HG03378 (cell line): ENCODE results near the gene MEF2C.
A peak's percentile ranks its signal among the peaks of the same experiment; 100 is the strongest.

ENCODE experiments used
- ATAC-seq: cut with Tn5 transposase; IDR thresholded peaks from one replicate; pipeline ENCODE4 v1.9.1; 2021; ENCODE audit warnings: mild to moderate bottlenecking, moderate library complexity; ENCODE audit not compliant: unreplicated experiment

Gene MEF2C

DNA sequence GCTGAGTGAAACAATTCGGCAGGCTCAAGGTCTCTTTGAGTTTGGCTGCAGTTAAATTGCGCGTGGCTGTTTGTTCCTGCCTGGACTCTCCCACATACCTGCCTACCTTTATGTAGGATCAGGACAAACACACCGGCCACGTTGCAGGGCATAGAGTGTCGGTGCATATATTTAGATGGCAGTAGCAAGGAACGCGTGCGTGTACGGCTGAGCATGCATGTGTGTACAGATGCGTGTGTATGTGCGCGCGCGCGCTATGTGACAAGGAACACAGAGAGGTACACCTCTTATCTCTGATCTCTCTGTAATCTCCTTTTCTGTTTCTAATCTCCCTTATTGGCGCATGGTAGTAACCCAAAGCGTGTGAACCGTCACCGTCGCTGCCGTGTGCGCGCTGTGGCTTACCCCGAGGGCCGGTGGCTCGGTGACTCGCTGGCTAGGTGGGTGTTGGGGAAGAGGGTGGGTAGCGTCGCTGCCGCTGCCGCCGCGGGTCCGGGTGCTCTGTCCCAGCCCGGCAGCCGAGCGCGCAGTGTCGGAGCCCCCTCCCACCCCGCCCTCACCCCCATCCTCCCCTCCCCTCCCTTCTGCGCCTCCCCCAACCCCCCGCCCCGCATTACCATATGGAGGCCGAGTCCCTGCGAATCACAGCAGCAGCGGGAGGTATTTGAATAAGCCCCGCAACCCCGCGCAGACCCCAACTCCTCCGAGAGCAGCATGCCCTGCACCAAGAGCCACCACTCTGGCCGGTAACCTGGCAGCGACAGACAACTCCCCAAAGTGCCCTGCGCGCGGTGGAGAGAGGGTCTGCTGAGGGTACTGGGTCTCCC, 204.8 kb downstream of the MEF2C start:
- ATAC-seq: no peak

DNA sequence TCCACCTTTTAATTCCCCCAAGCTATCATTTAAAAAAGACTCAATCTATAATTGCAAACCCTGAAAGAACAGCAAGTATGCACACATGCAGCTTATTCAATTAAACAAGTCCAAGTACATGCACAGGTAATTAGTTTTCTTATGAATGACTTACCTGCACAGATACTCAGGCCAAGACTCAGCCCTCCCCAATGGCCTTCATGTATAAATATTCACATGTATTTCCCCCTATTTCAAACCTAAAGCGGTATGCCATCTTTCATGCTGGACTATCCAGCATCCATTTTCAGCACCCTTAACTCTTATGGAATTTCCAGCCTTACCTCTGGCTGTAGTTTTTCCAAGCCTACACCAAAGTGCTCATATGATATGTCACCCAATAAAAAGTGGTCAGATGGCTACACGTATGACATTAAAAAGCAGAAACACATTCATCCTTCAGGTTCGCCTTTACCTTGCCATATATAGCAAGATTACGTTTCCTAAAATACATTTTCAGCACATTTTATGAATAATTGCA, 205.5 kb downstream of the MEF2C start:
- no peak for ATAC-seq

DNA sequence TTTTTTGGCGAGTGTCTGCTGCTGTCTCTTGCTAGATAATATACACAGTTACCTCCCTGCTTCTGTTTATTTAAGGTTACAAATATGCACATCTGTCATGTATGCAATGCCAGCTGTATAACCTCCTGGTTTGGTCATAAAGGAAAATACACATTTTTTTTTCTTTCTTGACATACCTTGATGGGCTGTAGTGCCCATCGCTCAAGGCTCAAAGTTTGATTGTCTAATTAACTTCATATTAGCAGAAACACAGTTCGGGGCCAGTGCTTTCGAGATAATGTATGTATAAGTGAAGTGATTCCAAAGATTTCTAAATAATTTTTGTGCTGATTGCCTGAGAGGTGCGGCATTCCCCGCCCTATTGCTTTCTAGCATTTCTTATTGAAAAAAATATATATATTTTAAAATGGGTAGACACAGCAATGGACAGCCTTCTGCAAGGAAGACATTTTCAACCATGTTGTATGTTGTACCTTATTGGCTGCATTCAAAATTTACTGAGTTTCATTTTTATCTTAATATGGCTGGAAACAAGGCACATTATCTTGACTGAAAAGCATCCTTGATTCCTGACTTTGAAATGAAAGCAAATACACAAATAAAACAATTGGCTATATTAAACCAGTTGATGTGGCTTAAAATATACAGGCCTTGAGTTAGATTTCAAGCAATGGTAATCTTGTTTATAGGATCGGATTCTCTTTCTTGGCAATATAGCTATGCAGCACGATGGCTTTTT, 206.2 kb downstream of the MEF2C start:
- no peak for ATAC-seq

DNA sequence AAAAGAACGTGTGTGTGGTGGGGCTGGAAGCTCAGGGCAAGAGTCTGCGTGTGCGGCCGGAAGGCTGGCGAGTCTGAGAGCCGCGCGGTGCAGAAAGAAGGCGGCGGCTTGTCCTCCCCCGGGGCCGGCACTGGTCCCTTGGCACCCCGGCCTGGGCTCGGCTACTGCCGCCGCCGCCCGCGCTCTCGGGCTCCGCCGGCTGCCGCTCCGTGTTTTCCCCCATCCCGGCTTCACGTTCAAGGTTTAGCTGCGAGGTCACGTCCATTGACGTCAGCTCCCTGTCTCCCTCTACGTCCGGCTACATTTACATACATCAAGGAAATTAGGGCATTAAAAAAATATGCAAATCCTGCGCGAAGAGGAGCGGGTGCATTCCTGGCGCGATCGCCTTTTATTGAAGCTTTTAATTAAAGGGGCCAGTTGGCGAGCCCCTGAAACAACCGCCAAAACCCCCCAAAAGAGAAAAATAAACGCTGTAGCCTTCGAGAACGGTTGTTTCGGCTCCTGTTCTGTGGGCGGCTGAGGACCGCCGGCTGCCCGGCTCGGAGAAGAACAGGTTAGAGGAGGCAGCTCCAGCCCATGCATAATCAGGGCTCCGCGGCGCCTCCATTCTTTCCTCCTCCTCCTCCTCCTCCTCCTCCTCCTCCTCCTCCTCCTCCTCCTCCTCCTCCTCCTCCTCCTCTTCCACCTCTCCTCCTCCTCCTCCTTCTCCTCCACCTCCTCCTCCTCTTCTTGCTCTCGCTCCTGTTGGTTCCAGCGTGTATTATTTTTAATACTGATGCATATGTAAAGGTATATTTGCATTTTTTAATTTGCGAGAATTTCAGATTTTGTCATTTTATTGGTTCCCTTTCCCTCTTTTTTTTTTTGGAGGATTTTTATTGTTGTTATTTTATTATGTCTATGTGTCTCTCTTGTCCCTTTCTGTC, 207.0 kb downstream of the MEF2C start:
- peak; percentile 41 for ATAC-seq

DNA sequence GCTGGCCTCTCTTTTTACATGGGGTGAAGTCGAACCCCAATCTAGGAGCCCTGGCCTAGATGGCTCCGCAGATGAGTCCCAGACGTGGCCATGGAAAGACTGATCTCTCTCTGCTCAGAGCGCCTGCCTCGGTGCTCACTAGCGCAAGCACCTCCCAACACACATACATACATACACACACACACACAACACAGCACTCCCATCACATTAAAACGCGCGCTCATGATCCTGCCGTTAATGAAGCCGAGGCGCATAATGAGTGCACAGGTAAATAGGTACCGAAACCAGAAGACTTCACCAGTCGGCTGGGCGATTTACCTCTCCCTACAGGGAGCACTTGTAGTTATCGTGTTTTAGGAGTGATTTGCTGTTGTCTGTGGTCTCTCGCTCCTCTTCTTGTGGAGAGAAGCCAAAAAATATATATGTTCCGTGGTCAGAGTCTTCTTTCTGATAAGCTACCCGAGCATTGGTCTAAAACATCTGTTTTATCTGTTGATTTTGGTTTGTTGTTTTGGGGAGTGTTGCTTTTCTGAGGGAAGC, 207.7 kb downstream of the MEF2C start:
- peak; percentile 22 for ATAC-seq

DNA sequence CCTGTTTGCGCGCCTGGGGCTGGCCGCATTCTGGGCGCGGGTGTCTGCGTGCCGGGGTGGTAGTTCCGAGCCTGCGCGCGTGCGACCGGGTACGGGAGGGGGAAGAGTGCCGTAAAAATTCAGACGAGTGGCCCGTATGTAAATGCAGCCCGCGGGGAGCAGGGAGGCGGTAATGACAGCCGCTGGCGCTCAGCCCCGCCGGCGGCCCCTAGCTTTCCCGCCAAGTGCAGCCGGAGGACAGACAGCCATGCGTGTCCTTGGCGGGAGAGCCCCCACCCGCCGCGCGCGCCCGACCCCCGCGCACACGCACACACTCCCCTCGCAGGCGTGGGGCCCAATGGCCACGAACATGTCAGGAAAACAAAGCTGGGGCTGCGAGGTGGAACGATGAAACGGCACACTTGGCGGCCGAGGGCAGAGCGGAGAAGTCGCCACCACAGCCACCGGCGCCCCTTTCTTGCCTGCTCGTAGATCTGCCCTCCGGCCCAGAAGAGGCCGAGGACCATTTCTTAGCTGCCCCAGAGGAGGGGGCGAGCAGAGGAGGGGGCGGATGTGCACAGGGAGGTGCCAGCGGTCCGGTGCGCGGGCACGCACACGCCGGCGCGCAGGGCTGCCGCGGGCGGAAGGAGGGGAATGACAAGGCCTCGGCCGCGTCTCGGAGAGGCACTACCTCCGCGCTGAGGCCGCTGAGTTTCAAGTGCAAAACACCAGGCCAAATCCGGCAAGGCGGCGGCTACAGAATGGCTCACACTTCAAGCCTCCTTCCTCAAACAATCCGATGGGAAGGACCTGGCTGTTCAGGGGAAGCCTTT, 208.4 kb downstream of the MEF2C start:
- peak; percentile 64 for ATAC-seq

DNA sequence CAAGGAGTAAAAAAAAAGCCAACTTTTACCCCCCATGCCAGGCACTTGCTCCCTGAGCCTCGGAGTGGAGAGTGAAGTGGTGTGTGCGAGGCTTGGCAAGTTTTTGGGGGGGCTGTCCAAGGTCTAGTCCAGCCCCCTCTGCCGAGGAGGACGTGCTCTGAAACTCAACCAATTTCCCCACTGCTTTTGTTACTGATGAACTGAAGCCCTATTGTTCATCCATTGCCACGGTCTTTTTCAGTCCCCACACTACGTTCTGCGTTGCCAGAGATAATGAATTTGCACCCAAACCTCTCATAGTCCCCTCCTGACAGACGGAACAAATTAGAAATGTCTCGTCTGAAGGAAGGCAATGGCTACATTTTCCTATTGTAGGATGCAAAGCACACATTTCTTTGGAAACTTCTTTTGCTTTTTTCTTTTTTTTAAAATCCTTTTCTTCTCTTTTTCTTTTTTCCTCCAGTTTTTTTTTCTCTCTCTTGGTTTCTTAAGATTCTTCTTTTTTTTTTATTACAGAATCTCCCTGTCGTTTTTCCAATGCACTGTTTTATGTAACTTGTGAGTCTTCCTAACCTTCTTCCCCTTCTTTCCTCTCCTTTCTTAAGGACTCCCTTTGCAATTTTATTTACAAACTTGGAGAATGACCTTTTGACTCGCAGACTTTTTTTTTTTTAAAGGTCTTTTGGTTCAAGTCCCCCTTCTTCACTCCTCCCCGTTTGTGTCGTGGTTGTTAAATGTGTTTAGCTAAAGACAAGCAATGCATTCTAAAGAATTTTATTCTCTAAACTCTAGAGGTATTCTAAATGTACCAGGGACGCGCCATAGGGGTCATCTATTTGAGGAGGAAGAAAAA, 209.5 kb downstream of the MEF2C start:
- ATAC-seq: no peak

DNA sequence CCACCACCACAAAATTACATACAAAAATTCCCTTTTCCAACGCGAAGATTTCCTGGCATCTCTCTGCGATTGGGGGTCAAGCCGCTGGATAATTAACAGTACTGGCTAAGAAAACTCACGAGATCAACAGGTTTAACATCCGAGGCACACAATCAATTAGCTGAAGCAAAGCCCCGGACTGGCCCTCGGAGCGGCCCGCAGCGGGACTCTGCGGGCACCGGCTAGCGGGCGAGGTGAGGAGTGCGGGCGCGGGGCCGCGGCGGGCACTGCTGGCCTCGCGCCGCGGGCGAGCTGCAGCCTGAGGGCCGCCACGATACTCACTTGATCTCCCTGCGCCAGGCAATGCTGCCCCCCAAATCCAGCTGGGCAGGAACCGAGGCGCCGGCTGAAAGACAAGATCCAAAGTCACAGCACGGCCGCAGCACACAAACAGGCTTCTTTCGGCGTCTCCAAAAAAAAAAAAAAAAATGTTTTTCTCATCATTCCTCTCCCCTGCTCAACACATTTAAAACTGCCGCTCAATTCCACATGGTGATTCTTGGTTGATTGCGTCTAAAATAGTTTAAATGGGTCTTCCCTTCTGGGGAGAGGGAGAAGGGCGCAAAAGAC, 210.2 kb downstream of the MEF2C start:
- no peak for ATAC-seq

DNA sequence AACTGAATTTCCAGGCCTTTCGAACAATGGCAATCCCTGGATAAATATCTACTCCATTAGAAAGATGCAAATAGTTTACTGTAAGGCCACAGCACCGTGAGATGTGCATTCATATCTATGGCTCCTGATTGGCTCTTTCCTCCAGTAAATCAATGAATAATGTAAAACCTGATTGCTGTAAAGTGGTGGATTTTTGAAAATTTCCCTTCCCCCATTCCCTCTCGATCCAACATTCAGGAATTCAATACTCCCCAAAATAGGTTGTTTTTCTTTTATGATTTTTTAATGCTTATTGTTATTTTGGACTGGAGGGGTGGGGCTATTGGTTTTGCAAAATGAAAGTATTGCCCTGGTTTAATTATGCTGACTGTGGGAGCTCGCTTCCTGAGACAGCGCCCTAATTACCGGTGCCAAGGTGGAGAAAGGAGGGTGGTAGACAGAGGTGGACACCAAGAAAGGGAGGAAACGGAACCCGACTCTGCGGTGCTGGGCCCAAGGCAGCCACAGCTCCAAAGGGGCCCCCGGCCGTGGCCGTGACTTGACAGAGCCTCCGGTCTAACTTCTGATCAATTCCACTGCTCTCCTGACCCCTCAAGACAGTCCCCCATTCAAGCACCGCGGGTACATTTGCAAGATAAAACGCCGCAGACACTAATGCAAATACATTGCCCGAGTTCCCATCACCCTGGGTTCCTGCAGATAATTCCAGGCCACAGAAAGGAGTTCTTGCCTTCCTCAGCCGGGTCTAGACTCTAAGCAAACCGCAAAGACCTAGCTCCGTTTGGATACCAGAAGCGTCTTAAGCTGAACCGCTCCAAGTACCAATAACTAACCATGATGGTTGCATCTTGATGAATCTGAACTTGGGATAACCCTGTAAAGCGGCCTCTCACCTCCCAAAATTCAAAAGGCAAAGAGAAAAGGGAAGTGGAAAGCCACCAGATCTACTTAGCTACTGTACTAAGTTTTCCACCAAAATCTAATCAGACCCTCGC, 211.2 kb downstream of the MEF2C start:
- no peak for ATAC-seq

DNA sequence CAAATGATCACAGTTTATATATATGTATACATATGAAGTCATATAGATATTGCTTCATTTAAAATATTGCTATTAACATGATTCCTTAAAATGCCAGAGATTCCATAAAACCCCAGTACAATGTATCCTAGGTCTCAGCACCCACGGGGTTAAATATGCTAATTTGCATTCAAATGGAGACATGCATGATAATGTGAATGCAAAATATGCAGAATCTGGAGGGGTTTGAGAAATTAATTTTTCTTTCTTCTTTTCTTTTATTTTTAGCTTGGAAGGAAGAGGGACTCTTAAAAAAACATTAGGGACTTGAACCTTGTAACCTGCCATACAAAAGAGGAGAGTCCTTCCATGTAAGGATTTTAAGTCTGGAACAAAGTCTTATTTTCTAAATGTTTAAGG, 211.9 kb downstream of the MEF2C start:
- no peak for ATAC-seq

DNA sequence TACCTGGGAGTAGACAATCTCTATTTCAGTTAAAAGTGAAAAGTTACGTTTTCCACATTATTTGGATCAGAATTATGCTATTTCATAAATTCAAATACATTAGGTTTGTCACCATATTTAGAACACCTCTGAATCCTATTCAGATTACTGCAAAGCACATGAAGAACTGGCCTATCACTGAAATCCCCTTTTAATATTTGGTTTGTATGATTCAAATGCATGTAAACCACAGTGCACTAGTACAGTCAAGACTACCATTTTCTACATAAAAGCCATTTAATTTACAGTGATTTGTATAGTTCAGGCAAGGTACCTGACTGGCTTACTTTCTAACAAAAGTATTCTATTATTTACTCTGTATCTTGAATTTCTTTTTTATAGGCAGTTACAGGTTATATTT, 212.5 kb downstream of the MEF2C start:
- no peak for ATAC-seq

DNA sequence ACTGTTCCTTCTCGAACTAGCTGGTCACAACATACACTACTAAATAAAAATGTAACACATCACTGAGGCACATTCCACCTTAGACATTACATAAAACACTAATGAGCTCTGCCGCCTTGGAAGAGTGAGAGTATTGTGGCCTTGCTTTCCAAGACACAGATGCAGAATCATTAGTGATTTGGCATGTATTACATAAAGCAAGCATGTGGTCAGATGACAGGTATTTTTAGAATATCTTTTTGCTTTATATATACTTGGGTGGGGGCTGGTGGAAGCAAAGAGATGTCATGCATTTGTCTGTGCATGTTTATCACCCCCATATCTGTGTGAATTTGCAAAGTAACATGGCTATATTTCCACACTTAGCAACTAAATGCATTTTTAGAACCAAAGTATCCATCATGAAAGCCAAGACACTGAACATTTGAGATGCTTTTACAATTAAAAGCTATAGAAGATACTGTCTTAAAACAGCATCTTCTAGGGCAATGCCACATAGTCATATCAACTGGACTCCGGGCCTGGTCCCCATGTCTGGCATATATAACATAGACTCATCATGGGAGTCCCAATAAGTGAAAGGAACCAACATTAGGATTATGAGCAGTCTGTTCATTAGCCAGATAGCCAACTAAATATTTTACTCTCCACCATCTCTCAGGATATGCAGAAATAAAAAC, 213.5 kb downstream of the MEF2C start:
- no peak for ATAC-seq

DNA sequence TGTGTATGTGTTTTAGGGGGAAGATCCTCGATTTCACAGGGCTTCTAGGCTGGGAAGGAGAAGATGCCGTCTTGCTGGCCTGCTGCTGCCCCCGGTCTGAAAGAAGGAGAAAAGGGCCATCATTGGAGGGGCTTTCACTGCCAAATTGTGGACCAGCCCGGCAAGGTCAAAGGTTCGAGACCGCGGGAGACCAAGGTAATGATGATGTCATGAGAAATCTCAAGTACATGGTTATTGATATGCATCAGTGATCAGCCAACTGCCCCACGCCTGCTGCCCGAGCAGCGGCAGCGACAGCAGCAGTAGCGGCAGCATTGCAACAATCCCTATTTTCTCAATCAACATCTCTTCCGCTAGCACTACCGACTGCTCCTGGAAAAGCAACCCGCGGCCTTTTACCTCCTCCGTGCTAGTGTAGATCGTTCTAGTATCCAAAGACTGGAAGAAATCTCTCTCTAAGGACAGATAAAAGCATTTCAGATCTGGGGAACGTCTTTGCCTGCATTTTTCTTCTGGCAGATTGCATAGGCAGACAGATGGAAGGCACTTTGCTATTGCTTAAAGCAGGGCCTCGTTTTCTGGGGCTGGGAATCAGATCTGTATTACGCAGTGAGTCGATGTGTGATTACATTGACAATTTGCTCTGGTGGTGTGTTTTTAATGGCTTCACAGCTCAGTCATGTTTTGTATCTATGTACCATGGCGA, 215.3 kb downstream of the MEF2C start:
- peak; percentile 13 for ATAC-seq
